HG02642 (cell line): ENCODE results near the gene ASB2.

ENCODE experiments used
- ATAC-seq: cut with Tn5 transposase; IDR thresholded peaks from one replicate; pipeline ENCODE4 v1.9.1; 2021; ENCODE audit warnings: mild to moderate bottlenecking; ENCODE audit not compliant: unreplicated experiment, poor library complexity

Gene ASB2

DNA sequence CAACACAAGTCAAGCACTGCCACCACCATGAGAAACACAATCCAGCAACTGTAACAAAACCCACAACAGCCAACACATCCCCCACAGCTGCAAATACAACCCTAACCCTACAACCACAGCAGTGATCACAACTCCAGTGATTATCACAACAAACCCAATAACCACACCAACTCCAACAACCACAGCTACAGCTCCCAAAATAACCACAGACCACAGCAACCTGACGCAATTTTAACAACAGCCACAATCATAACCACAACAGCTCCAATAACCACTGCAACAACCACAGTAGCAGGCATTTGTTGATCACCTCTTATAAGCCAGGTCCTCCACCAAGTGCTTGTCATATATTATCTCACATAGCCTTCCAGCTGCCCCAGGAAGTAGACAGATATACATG lies 91.4 kb downstream of the ASB2 start:
- ATAC-seq, result no peak
